Activated T-cell treated with anti-CD3 and anti-CD28 coated beads, Interleukin-2, amount 50 U/mL, for 72 hours (primary cell): ENCODE measurements around the gene HAT1. TPM values are rescaled to one million over a fixed set of nuclear protein-coding genes. Genes with fewer than 3 reads are reported as not detected.

Experiments
- ATAC-seq, 2 donors: fragments of 150-1000 bp; cut with Tn5 transposase; replicated peaks in 1 of 2; 2 replicates each; pipeline ENCODE4 v1.10.0; 2021; ENCODE audit warnings: moderate library complexity in 2 of 2, mild to moderate bottlenecking in 1 of 2
- DNase-seq, 2 donors: peaks; one replicate each; pipeline ENCODE4 v3.0.0; 2021 to 2022; ENCODE audit warnings: mixed read lengths in 1 of 2
- H3K27ac Mint-ChIP-seq: one replicate; pipeline ENCODE4 v1.8.0; 2022; ENCODE audit warnings: mild to moderate bottlenecking, moderate library complexity, mixed read lengths
- H3K27me3 Mint-ChIP-seq: one replicate; pipeline ENCODE4 v1.8.0; 2022; ENCODE audit warnings: low read depth, mixed read lengths
- H3K36me3 Mint-ChIP-seq, 2 donors: one replicate each; pipeline ENCODE4 v1.8.0; 2022; ENCODE audit warnings: mixed read lengths in 2 of 2, mild to moderate bottlenecking in 1 of 2; ENCODE audit not compliant: insufficient read depth in 2 of 2
- H3K4me1 Mint-ChIP-seq: one replicate; pipeline ENCODE4 v1.8.0; 2022; ENCODE audit warnings: low read depth, mixed read lengths
- H3K4me3 Mint-ChIP-seq, 2 donors: one replicate each; pipeline ENCODE4 v1.8.0; 2022; ENCODE audit warnings: mild to moderate bottlenecking in 2 of 2, mixed read lengths in 2 of 2, moderate library complexity in 2 of 2
- H3K9me3 Mint-ChIP-seq, 2 donors: one replicate each; pipeline ENCODE4 v1.8.0; 2022; ENCODE audit warnings: mixed read lengths in 2 of 2
- total RNA-seq, 2 donors: library from RNA; stranded (reverse); gene quantifications; one replicate each; pipeline ENCODE4 v1.2.3, GENCODE V29; 2022

The HAT1 gene, protein sequence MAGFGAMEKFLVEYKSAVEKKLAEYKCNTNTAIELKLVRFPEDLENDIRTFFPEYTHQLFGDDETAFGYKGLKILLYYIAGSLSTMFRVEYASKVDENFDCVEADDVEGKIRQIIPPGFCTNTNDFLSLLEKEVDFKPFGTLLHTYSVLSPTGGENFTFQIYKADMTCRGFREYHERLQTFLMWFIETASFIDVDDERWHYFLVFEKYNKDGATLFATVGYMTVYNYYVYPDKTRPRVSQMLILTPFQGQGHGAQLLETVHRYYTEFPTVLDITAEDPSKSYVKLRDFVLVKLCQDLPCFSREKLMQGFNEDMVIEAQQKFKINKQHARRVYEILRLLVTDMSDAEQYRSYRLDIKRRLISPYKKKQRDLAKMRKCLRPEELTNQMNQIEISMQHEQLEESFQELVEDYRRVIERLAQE
- 10 to 100 TPM; 46.9 to 52.5 TPM for total RNA-seq

- Mint-ChIP-seq H3K27me3 (no peaks in the 10 kb centered on the region), H3K27ac (peak within 1 kb of the TSS; percentile 99), H3K36me3 (peaks cover 2 to 19% of the 10 kb centered on the region in 2 donors), H3K9me3 (no peaks in the 10 kb centered on the region), H3K4me3 (peak within 1 kb of the TSS; percentile 95 to 100), H3K4me1 (peaks cover 48% of the 10 kb centered on the region)
- peak; percentile 97 to 99 for DNase-seq
- ATAC-seq = peak; percentile 98
Observed at GRCh38 chr2:171922230-171923022, at the start of gene HAT1. Gene HAT1 (plus strand): TSS chr2:171922461. CDS start chr2:171922501, 40 bp downstream.

GRCh38 chr2:171874517-171874916, 47.7 kb upstream of the HAT1 start:
- ATAC-seq = no peak
- no peaks in the 10 kb centered on the region for H3K27me3 Mint-ChIP-seq
- H3K9me3 Mint-ChIP-seq = peaks cover 0 to 2% of the 10 kb centered on the region in 2 donors
- H3K27ac Mint-ChIP-seq = no peak overlapping the region
- no peak overlapping the region for H3K4me3 Mint-ChIP-seq
- peaks cover 29% of the 10 kb centered on the region for H3K4me1 Mint-ChIP-seq
- no peak for DNase-seq
- peaks cover 4 to 15% of the 10 kb centered on the region in 2 donors for H3K36me3 Mint-ChIP-seq

DNA sequence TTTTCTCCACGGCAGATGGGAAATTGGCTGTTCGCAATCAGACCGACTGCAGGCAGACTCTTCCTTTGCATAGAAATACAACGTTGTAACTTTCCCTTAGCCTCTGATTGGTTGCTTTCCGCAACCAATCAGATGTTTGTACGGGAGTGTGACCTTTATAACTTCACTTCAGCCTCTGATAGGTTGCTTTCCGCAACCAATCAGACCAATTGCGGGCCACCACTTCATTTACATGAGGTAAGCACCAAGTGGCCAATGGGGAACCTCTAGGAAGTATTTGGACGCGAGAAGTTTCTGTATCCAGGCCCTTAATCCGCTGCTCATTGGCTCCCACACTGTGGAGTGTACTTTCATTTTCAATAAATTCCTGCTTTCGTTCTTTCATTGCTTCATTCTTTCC, 47.3 kb upstream of the HAT1 start:
- ATAC-seq = no peak
- DNase-seq = no peak
- H3K4me1 Mint-ChIP-seq = peaks cover 33% of the 10 kb centered on the region

DNA sequence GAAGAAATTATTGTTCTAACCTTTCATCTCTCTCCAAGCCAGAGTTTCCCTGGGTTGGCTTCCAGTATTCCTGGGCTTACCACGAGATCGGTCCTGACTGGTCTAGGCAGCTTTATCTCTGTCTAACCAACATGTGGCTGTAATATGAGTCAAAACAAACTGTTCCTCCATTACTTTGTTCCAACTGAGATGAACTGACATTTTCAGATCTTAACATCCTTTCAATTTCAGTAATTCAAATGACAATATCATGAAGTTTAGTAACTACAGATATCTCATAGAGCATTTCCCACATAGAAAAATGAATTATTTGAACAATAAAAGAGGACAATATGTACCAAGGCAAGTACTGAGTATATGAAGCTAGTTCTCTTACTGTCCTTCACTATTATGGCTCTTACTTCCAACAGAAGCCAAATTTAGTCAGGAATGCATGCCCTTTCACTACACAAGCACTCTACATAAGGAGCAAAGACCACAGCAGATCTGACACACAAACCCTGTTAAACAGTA, 43.7 kb upstream of the HAT1 start:
- peak overlapping the region in 1 of 2 donors; percentile 34 for H3K4me3 Mint-ChIP-seq
- peaks cover 39% of the 10 kb centered on the region for H3K4me1 Mint-ChIP-seq
- DNase-seq (no peak), ATAC-seq (peak; percentile 46 to 72)
- no peak overlapping the region for H3K27ac Mint-ChIP-seq
- peaks cover 0 to 2% of the 10 kb centered on the region in 2 donors for H3K9me3 Mint-ChIP-seq
- H3K27me3 Mint-ChIP-seq = no peaks in the 10 kb centered on the region
- H3K36me3 Mint-ChIP-seq = peaks cover 4 to 7% of the 10 kb centered on the region in 2 donors

More for the DNA sequence above, 47.3 kb upstream of the HAT1 start:
- H3K27ac Mint-ChIP-seq = no peak overlapping the region
- peaks cover 0 to 2% of the 10 kb centered on the region in 2 donors for H3K9me3 Mint-ChIP-seq
- H3K36me3 Mint-ChIP-seq = peaks cover 4 to 15% of the 10 kb centered on the region in 2 donors
- no peaks in the 10 kb centered on the region for H3K27me3 Mint-ChIP-seq
- H3K4me3 Mint-ChIP-seq = no peak overlapping the region

DNA sequence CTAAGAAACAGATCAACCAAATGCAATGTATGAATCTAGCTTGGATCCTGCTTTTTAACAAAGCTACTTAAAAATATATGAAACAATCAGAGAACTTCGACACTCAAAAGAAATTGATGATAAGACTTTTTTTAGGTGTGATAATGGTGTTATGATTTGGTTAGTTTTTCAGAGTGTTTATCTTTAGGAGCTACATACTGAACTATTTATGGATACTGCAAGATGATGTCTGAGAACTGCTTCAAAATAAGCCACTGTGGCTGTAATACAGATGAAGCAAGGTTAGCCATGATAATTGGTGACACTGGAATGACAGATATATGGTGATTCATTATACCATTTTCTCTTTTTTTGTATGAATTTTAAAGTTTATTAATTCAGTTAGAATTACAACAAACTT, 42.4 kb upstream of the HAT1 start:
- no peak for ATAC-seq
- no peak for DNase-seq
- no peak overlapping the region for H3K27ac Mint-ChIP-seq
- H3K4me1 Mint-ChIP-seq = peaks cover 43% of the 10 kb centered on the region
- no peak overlapping the region for H3K4me3 Mint-ChIP-seq
- H3K27me3 Mint-ChIP-seq = no peaks in the 10 kb centered on the region
- H3K9me3 Mint-ChIP-seq = peaks cover 0 to 2% of the 10 kb centered on the region in 2 donors
- H3K36me3 Mint-ChIP-seq = peaks cover 4% of the 10 kb centered on the region in 2 donors

DNA sequence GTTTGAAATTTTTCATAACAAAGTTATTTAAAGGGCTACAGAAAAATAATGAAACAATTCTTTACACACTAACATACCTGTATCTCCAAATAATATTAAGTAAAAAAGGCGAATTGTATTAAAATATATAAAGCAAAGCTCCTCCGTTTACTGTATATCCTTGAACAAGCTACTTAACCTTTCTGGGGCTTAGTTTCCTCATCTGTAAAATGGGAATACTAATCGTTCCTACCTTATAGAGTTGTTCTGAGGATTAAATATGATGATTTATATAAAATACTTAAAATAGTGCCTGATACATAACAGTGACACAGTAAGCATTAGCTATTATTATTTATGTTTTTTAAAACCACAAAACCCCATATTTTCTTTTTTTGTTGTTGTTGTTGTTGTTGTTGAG, 41.5 kb upstream of the HAT1 start:
- H3K36me3 Mint-ChIP-seq = peaks cover under 1% of the 10 kb centered on the region in 2 donors
- ATAC-seq (no peak), DNase-seq (no peak)
- no peak overlapping the region for H3K4me3 Mint-ChIP-seq
- peaks cover 46% of the 10 kb centered on the region for H3K4me1 Mint-ChIP-seq
- H3K9me3 Mint-ChIP-seq = no peaks in the 10 kb centered on the region
- H3K27me3 Mint-ChIP-seq = no peaks in the 10 kb centered on the region
- H3K27ac Mint-ChIP-seq = no peak overlapping the region

- peaks cover 49% of the 10 kb centered on the region for H3K4me1 Mint-ChIP-seq
- H3K27me3 Mint-ChIP-seq = no peaks in the 10 kb centered on the region
- ATAC-seq (peak; percentile 67 to 77), DNase-seq (no peak)
- peaks cover 1 to 2% of the 10 kb centered on the region in 2 donors for H3K36me3 Mint-ChIP-seq
- H3K27ac Mint-ChIP-seq = peak overlapping the region; percentile 31
- no peaks in the 10 kb centered on the region for H3K9me3 Mint-ChIP-seq
- peak overlapping the region; percentile 31 to 62 for H3K4me3 Mint-ChIP-seq
Observed at GRCh38 chr2:171882089-171882769, 40.0 kb upstream of the HAT1 start.

GRCh38 chr2:171883275-171883893, 38.9 kb upstream of the HAT1 start:
- Mint-ChIP-seq H3K27ac (peak overlapping the region; percentile 12), H3K4me3 (no peak overlapping the region)

GRCh38 chr2:171889333-171889732, 32.9 kb upstream of the HAT1 start:
- H3K4me1 Mint-ChIP-seq = peaks cover 52% of the 10 kb centered on the region
- H3K36me3 Mint-ChIP-seq = peaks cover 12 to 25% of the 10 kb centered on the region in 2 donors
- H3K27ac Mint-ChIP-seq = peak overlapping the region; percentile 5
- H3K9me3 Mint-ChIP-seq = no peaks in the 10 kb centered on the region
- H3K4me3 Mint-ChIP-seq = no peak overlapping the region
- no peak for DNase-seq
- H3K27me3 Mint-ChIP-seq = no peaks in the 10 kb centered on the region
- no peak for ATAC-seq

More at GRCh38 chr2:171883275-171883893, 38.9 kb upstream of the HAT1 start:
- Mint-ChIP-seq H3K27me3 (no peaks in the 10 kb centered on the region), H3K36me3 (peaks cover 1 to 2% of the 10 kb centered on the region in 2 donors), H3K4me1 (peaks cover 40% of the 10 kb centered on the region), H3K9me3 (no peaks in the 10 kb centered on the region)
- DNase-seq = no peak
- ATAC-seq = no peak

DNA sequence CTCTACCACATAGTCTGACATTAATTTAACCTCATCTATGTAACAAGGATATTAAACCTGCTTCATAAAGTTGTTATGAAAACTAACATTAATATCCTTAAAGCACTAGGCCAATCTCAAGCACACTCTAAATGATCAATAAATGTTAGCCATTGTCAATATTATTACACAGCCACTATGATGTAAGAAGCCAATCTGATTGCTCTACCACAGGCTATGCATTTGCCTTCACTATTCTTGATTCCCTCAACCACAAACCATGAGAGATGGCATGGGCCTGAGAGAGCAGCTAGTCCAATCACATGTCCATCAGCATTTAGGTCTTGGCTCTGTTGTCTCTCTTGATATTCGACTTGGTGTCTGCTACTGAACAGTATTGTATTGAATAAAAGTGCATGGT, 32.5 kb upstream of the HAT1 start:
- no peak overlapping the region for H3K27ac Mint-ChIP-seq
- DNase-seq (no peak), ATAC-seq (no peak)
- H3K4me1 Mint-ChIP-seq = peaks cover 56% of the 10 kb centered on the region
- no peaks in the 10 kb centered on the region for H3K9me3 Mint-ChIP-seq
- no peak overlapping the region for H3K4me3 Mint-ChIP-seq
- H3K27me3 Mint-ChIP-seq = no peaks in the 10 kb centered on the region
- peaks cover 12 to 25% of the 10 kb centered on the region in 2 donors for H3K36me3 Mint-ChIP-seq

- H3K27me3 Mint-ChIP-seq = no peaks in the 10 kb centered on the region
- no peak for ATAC-seq
- no peak for DNase-seq
- H3K36me3 Mint-ChIP-seq = peaks cover 10 to 24% of the 10 kb centered on the region in 2 donors
- H3K4me3 Mint-ChIP-seq = peak overlapping the region; percentile 88 to 97
- H3K9me3 Mint-ChIP-seq = no peaks in the 10 kb centered on the region
- H3K27ac Mint-ChIP-seq = peak overlapping the region; percentile 97
- peaks cover 53% of the 10 kb centered on the region for H3K4me1 Mint-ChIP-seq
Observed at GRCh38 chr2:171893196-171893823, 29.0 kb upstream of the HAT1 start.
